Measurements from ENCODE around the gene SLIT3. TPM values are rescaled to one million over a fixed set of nuclear protein-coding genes. Genes with fewer than 3 reads are reported as not detected.

Gene SLIT3
- total RNA-seq, 1 donor from 2014 or later = 56.6 TPM

- H3K4me1 Mint-ChIP-seq (ENCODE audit: unreplicated experiment) = peaks cover 16% of the 10 kb centered on the region
- no peak overlapping the region for H3K27ac Mint-ChIP-seq
- no peak for DNase-seq (ENCODE audit: extremely low spot score, unreplicated experiment)
- no peaks in the 10 kb centered on the region for H3K9me3 Mint-ChIP-seq
- H3K27me3 Mint-ChIP-seq = peaks cover 3% of the 10 kb centered on the region
- peaks cover 13% of the 10 kb centered on the region for H3K36me3 Mint-ChIP-seq
- TF ChIP-seq CTCF (conservative IDR thresholded peaks at IDR 0.05) = no peak
- no peak overlapping the region for H3K4me3 Mint-ChIP-seq
Measured at GRCh38 chr5:169286572-169287300, 14.2 kb downstream of the SLIT3 start.

GRCh38 chr5:169283887-169284286, 17.1 kb downstream of the SLIT3 start:
- Mint-ChIP-seq H3K4me3 (no peak overlapping the region), H3K9me3 (no peaks in the 10 kb centered on the region), H3K4me1 (ENCODE audit: unreplicated experiment) (peaks cover 14% of the 10 kb centered on the region), H3K27ac (no peak overlapping the region), H3K36me3 (peaks cover 16% of the 10 kb centered on the region), H3K27me3 (peaks cover 3% of the 10 kb centered on the region)
- no peak for DNase-seq (ENCODE audit: extremely low spot score, unreplicated experiment)
- no peak for TF ChIP-seq CTCF (conservative IDR thresholded peaks at IDR 0.05)

GRCh38 chr5:169281625-169282024, 19.3 kb downstream of the SLIT3 start:
- H3K27ac Mint-ChIP-seq = no peak overlapping the region
- no peaks in the 10 kb centered on the region for H3K9me3 Mint-ChIP-seq
- peaks cover 12% of the 10 kb centered on the region for H3K4me1 Mint-ChIP-seq (ENCODE audit: unreplicated experiment)
- no peak overlapping the region for H3K4me3 Mint-ChIP-seq
- DNase-seq (ENCODE audit: extremely low spot score, unreplicated experiment) = no peak
- peaks cover 15% of the 10 kb centered on the region for H3K36me3 Mint-ChIP-seq
- TF ChIP-seq CTCF (conservative IDR thresholded peaks at IDR 0.05) = no peak
- no peaks in the 10 kb centered on the region for H3K27me3 Mint-ChIP-seq

- Mint-ChIP-seq H3K4me3 (no peak overlapping the region), H3K27ac (no peak overlapping the region), H3K27me3 (no peaks in the 10 kb centered on the region), H3K9me3 (no peaks in the 10 kb centered on the region), H3K36me3 (peaks cover 18% of the 10 kb centered on the region), H3K4me1 (ENCODE audit: unreplicated experiment) (peaks cover 12% of the 10 kb centered on the region)
- TF ChIP-seq CTCF (conservative IDR thresholded peaks at IDR 0.05) = no peak
- no peak for DNase-seq (ENCODE audit: extremely low spot score, unreplicated experiment)
Measured at GRCh38 chr5:169280696-169281095, 20.2 kb downstream of the SLIT3 start.

GRCh38 chr5:169280286-169280685, 20.7 kb downstream of the SLIT3 start:
- no peaks in the 10 kb centered on the region for H3K9me3 Mint-ChIP-seq
- peaks cover 12% of the 10 kb centered on the region for H3K4me1 Mint-ChIP-seq (ENCODE audit: unreplicated experiment)
- DNase-seq (ENCODE audit: extremely low spot score, unreplicated experiment) = no peak
- TF ChIP-seq CTCF (conservative IDR thresholded peaks at IDR 0.05) = no peak
- H3K27me3 Mint-ChIP-seq = no peaks in the 10 kb centered on the region
- no peak overlapping the region for H3K27ac Mint-ChIP-seq
- no peak overlapping the region for H3K4me3 Mint-ChIP-seq
- peaks cover 18% of the 10 kb centered on the region for H3K36me3 Mint-ChIP-seq
